ENCODE data around the gene AKAP6.
"Not testable (repeated sequence)": the region's sequence is repeated elsewhere in the genome, so short reads cannot be mapped to it uniquely, and the experiment has no call there.

Gene AKAP6

DNA sequence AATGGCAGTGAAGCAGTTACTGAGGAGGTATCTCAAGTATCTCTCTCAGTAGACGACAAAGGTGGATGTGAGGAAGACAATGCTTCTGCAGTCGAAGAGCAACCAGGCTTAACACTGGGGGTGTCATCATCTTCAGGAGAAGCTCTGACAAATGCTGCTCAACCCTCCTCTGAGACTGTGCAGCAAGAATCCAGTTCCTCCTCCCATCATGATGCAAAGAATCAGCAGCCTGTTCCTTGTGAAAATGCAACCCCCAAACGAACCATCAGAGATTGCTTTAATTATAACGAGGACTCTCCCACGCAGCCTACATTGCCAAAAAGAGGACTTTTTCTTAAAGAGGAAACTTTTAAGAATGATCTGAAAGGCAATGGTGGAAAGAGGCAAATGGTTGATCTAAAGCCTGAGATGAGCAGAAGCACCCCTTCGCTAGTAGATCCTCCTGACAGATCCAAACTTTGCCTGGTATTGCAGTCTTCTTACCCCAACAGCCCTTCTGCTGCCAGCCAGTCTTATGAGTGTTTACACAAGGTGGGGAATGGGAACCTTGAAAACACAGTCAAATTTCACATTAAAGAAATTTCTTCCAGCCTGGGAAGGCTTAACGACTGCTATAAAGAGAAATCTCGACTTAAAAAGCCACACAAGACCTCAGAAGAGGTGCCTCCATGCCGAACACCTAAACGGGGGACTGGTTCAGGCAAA, 216.6 kb downstream of the AKAP6 start:
- no peak for DNase-seq

DNA sequence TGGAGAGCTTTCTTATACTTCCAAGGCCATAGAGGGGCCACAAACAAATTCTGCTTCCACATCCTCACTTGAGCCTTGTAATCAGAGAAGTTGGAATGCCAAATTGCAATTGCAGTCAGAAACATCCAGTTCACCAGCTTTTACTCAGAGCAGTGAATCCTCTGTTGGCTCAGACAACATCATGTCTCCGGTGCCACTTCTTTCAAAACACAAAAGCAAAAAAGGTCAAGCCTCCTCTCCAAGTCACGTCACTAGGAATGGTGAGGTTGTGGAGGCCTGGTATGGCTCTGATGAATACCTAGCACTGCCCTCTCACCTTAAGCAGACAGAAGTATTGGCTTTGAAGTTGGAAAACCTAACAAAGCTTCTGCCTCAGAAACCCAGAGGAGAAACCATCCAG, 217.1 kb downstream of the AKAP6 start:
- no peak for DNase-seq

DNA sequence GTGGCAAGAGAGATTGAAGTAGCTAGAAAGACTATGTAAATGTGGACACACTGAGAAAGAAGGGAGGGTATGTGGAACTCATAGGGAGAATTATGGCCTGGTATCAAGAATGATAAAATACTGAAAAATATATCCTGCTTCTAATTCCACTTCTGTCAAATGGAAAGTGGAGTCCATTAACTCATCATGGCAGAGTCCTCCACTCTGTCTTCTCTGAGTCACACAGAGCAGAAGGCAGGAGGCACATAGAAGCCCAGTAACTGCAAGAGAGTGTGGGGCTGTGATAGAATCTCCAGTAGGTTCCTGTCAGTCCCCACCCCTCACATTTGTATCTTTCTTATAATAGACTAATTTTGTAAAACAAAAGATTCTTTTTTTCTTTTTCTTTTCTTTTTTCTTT, 223.7 kb downstream of the AKAP6 start:
- no peak for DNase-seq

DNA sequence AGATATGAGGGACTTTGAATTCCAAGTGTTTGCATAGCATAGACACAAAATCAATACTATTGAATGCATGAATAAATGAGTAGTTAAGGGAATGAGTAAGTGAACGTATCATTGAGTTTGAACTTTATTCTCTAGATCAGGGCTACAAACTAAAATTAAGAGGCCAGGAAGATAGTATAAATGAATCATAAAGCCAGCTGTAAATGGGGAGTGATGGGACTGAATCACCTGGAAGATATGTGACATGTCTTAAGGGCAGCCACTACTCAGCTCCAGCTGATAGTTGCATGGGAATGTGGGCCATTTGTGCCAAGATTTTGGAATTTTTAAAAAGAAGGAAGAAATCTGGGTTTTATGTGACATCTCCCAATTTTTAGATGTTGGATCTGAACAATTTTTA, 229.9 kb downstream of the AKAP6 start:
- no peak for DNase-seq

DNA sequence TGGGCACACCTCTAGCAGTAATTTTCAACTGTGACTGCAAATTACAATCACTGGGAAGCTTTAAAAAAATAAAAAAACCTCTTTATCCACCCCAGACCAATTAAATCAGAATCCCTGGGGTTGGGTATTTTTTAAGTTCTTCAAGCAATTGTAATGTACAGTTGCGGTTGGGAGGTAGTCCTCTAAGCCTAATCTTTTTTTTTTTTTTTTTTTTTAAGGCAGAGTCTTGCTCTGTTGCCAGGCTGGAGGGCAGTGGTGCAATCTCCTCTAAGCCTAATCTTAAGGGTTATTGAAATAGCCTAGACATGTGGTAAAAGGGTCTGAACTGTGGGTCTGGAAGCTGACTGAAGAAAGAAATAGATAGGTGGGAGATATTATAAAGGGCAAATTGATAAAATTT, 230.5 kb downstream of the AKAP6 start:
- DNase-seq, result no peak

DNA sequence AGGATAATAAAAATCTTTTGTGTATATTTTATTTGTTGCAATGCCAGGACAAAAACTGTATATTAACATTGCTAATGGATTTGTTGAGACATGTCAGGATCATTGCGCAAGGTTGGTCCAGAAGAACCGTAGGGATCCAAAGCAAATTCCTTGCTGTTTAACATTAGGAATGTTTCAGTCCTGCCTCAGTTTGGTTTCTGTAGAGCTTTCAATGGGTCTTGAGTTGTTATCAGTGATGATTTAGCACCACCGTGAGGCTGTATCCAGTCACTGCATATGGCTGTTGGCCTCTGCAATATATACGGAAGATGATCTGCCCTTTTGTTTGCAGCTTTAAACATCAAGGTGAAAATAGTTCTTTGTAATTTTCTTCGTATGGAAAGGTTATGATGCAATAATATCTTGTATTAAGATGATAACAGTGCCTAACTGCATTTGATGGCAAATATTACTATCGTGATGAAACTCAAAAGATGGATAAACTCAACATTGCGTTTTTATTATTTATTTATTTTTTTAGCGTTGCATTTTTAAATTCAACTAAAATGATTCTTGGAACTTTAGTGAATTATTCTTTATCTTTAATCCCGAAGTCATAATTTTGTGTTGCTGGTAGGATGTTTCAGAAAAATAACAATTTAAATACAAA, 231.2 kb downstream of the AKAP6 start:
- peak; percentile 46 for DNase-seq

DNA sequence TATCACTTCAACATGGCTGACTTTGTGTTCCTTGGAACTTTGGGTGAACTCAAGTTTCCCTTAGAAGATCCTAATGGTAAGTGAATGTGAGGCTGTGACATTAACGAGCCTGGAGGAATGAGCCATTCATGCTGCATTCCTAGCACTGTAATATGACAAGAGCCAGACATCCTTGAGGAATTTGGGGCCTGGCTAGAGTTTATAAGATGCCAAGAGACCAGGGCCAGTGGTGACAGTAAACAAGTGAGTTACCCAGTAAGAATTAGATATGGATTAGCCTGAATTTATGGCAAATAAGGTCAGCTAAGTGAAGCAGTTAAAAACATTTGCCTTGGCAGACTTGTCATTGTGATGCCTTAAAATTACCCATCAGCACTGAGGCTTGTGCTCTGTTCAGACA, 232.4 kb downstream of the AKAP6 start:
- DNase-seq, result no peak

DNA sequence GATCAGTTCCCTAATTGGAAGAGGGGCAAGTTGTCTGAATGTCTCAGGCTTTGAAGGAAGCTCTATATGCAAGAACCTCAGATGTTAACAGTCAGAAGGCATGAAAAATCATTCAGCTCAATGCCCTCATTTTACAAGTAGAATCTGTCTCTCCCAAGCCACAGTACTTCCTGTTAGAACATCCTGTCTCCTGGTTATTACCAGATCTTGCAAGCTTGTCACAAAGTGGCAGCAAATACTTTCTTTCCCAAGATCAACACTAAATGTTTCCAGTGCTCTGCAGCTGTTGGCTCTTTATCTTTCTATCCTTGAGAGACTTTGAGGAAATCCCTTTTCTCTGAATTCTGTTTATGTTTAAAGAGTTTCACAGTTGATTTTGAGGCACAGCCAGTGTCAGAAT, 235.5 kb downstream of the AKAP6 start:
- DNase-seq, result peak; percentile 1

DNA sequence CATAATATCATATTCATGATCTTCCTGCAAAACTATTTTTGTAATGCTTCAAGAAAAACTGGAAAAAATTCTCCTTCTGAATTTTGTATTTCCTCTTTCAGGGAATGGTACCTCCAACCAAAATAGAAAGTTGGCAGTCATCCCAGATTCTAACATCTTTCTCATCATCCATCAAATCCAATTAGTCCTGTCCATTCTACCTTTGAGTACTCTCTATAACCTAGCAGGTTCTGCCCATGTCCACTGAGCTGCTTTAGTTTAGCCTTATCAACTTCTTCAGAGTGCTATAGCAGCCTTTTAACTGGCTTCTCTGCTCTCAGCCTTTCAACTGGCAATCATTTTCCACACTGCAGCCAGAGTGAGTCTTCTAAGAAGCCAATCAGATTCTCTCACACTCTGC, 236.2 kb downstream of the AKAP6 start:
- DNase-seq, result no peak

DNA sequence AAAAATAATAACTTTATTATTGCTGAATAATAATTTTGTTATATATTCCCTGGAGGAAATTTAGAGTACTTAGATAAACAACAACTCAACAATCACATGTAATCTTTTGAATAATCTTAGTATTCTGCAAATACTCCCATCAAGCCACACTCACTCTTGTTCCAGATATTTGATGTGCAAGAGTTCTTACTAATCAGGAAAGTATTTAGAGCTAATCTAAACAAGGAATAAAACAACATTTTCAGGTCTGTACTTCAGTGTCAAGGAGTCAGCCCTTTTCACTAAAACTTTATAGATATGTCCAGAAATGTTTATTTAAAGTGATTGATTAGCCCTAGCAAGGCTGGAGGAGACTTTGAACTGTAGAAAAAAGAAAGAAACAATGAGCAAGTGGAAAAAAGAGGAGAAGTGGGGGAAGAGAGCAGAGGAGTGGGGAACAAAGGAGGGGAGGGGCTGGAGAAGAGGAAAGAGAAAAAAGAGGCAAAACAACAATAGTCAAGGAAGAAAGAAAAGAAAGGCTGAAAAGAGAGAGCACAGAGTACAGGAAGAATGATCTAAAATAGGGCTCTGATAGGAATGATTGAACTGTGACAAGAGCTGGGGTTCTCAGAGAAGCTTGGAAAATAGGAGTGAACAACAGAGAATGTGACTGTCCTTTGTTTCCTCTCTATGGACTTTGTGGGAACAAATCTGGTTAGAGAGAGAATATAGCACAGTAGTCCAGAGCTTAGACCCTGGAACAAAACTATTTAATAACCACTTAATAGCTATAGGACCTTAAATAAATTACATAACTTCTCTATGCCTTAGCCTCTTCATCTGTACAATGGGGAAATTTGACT, 238.7 kb downstream of the AKAP6 start:
- no peak for DNase-seq

DNA sequence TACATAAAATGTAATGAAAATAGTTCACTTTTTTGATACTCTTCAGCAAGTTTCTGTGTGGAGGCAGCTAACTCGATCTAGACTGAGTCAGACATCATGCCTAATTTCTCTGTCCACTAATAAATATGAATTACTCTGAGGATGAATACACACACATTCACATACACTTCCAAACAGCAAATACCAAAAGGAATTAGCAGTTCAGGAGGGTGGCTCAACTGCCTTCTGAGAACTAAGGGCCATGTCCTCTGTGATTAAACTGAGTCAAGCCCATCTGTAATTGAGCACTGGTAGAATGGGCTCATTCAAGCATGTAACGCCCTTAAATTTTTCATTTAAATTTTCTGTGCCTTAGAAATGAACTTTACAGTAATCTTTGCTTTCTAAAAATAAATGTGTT, 242.5 kb downstream of the AKAP6 start:
- no peak for DNase-seq

DNA sequence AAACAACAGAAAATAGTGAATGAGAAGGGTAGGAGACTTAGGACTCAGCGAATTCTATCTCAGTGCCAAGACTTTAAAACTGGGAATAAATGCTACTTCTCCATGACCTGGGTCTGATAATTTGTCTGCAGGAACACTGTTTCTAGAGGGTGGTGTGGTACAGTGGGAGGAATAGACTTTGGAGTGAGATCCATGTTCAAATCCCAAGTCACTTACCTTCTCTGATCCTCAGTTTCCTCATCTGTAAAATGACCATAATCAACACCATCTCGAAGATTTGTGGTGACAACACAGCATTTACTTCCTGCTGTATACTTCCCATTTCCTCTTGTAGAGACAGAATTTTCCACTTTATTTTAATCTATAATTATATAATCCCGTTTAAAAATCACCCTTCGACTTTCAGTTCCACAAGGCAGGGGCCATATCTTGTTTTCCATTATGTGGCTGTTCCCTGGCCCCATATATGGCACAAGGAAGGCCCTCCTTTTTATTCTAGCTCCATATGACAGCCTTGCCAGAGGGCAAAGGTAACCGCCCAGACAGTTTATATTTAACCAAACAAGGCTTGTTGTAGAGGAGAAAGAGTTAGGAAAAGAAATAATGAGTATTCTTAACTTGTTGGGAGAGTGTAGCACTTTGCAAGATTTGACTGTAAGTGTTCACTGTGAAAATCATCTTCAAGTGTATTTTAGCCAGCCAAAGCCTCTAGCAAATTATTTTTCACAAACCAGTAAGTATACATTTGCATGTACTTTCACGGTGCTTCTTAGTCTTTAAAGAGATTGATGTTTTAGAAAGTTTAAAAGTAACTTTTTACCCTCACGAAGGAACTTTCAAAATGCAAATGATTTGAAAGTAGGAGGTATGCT, 243.1 kb downstream of the AKAP6 start:
- no peak for DNase-seq

DNA sequence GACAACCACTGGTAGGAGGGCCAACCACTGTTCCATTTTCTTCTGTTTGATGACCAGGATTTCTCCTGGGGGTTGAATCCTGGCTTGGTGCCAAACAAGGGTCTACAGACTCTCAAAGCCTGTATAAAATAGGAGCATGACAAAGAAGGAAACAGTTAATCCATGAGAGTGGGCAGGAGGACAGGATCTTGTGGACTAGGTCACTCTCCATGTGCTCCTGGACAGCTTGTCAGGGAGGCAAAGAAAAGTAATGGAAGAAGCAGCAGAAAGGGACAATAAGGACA, 243.7 kb downstream of the AKAP6 start:
- no peak for DNase-seq

DNA sequence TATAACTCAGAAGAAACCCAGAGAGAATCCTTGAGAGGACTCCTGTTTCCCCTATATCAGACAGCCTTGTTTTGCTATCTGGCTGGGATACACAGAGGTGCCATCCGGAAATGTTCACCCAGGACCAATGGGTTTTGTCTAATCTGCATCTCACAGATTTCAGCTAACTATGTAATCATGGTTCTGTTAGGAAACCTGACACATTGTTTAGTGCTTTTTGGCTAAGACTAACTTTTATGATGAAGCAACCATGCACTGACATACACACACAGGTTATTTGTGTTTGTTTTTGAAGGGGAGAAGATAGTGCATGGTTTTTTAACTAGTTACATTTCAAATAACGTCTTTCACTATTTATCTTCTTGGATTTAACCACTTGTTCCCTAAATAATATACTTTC, 245.2 kb downstream of the AKAP6 start:
- DNase-seq, result no peak

DNA sequence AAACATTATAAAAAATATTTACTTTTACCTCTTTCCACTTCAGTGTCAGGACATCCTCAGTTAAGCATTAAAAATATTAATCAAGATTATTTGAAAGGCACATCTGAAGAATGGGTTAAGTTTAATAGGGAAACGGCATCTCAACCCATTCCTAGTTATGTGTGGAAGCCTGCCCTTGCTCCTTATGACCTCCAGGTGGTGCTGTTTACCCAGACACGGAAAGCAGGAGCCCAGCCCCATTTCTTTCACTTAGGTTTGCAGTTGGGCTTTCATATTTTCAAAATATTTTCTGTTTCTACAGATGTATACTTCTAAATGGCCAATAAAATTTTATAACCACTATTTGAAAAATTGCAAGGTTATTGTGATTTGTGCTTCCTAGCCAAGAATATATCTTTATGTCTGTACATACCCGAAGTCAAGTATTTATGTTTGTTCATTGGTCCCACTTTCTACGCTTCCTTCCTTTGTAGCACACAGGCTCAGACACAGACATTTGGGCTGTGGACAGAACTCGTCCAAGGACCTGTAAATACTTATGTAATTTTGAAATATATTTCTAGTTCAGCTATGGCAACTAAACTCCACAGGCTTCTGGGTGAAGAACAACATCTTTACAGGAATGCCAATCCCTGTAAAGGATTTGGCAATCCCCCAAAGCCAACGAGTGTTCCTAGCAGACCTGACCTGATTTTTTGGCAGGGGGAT, 247.1 kb downstream of the AKAP6 start:
- DNase-seq, result peak; percentile 45

DNA sequence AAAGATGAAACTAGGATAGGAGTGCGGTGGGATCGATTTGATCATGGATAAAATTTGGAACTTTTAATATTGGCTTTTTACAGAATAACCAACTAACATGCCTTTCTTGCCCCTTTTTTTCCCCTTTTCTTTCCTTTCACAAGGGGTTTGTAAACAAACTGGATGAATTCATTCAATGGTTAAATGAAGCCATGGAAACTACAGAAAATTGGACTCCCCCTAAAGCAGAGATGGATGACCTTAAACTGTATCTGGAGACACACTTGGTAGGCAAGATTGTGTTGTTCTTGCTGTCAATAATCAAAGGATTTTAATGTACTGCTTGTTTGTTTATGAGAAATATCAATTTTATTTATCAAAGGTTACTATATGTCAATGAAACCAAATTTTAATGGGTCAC, 247.9 kb downstream of the AKAP6 start:
- no peak for DNase-seq

DNA sequence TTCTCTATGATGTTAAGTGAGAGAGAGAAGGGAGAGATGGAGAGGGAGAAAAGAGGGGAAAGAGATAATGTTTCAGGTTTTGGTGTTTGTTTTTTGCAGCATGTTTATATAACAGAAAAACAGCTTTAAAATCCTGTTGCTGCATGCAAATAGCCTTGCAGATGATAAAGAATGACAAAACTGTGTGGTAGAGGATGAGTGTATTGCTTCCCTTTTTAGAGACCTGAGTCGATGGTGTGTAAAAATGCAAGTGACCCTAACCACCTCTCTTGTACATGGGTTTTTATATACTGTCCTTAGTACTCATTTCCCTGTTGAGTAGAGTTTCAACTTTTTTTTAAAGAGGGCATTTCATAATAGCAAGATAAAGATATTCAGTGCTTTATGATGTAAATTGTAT, 249.1 kb downstream of the AKAP6 start:
- DNase-seq, result no peak

DNA sequence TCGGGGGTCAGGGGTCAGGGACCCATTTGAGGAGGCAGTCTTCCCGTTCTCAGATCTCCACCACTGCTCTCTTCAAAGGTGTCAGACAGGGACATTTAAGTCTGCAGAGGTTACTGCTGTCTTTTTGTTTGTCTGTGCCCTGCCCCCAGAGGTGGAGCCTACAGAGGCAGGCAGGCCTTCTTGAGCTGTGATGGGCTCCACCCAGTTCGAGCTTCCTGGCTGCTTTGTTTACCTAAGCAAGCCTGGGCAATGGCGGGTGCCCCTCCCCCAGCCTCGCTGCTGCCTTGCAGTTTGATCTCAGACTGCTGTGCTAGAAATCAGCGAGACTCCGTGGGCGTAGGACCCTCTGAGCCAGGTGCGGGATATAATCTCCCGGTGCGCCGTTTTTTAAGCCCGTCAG, 254.3 kb downstream of the AKAP6 start:
- not testable (repeated sequence) for DNase-seq

DNA sequence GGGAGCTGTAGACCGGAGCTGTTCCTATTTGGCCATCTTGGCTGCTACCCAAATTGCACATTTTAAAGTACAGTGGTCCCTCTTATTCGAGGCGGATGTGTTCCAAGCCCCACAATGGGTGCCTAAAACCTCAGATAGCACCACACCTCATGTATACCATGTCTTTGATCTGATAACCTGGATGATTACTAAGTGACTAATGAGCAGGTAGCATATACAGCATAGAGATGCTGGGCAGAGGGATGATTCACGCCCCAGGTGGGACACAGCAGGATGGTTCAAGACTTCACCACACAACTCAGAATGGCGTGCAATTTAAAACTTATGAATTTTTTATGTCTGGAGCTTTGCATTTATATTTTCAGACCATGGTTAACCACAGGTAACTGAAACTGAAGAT, 255.0 kb downstream of the AKAP6 start:
- DNase-seq, result no peak

DNA sequence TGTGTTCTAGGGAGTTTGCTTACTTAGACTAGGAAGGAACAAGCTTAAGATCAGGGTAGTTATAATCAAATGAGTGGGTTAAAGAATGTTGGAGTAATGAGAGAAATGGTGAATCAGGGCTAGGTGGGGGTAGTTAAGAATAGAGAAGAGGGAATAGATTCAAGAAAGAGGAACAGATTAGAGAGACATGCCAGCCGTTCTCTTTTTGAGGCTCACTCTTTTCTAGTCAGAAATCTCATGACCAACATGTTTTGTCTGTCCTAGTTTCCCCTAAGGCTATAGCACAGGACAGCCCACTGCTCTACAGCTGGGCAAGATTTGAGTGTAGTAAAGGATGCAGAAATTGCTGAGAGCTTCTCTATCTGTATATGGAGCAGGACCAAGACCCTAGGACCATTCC, 258.4 kb downstream of the AKAP6 start:
- DNase-seq, result no peak

DNA sequence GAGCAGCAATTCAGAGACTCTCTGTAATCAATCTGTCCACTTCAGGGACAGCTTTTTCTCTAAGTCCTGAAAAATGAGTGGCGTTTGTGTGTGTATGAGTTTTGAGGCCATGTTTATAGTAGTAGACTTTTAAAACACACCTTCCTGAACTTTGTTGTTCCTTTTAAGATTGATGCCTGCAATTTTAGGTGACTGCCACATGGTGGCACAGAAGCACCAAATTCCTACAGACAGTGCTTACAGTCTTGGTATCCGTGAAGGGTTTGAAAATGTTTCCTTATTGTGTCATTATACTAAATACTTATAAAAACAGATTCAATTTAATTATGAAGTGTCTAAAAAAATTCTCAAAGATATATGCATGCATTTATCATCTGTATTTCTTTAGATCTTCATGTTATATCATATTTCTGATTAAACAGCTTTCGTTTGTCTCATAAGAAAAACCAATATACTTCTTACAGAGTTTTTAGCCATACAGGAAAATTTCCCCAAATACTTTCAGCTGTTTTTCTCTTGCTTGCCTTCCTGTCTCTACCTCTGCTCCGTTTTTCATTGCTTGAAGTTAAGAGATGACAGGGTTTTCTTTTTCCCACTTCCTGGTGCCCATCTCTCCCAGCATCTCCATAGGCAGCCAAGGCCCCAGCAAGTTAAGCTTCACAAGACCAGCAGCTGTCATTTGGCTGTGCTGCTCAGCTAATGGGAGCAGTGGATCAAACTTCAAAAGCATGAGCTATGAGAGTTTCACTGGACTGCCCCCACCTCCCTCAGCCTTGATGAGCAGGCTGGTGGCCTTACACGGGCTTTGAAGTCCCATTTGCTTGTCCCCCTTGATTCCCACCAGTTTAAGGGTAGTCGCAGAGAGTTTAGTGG, 259.6 kb downstream of the AKAP6 start:
- DNase-seq, result peak; percentile 8

DNA sequence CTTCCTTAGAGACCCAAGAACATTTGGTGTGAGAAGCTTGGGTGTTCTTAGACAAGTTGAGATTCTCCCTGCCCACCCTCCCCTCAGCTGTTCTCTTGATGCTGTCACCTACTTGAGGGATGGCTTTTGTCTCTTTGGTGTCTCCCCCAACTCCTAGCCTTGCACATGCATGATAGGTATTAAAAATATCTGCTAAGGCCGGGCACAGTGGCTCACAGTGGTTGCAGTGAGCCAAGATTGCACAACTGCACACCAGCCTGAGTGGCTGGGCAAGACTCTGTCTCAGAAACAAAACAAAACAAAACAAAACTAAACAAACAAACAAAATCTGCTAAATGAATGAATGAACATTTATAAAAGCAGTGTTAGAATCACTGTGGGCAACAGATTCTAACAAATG, 261.1 kb downstream of the AKAP6 start:
- no peak for DNase-seq
